Measurements from ENCODE around the gene SYT7.

DNA sequence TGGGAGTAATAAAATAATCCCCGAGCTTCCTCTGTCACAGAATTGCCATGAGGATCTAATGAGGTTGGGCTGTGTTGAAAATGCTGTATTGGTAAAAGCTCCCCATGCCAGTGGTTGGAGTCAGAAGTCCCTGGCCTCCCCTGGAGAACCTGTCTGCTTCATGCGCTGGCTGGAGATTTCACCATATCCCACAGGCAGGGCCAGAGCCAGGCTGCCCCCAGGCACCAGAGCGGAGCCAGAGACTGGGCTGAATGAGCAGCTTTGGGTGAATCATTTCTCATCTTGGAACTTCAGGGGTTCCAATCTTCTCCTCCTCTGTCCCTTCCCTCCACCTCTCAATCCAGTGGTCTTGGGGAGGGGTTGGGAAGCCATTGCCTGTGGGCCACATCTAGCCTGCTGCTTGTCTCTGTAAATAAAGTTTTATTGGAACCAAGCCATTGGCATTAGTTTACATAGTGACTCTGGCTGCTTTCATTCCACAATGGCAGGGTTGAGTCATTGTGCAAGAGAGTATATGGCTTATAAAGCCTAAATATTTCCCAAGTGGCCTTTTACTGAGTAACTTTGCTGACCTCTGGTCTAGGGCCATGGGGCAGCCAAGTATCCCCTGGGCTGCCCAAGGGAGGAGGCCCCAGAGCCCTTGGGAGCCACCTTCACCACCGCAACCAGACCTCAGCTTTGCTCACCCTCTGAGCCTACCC is 37.1 kb downstream of the SYT7 start:
- TF ChIP-seq, protein P1, sequence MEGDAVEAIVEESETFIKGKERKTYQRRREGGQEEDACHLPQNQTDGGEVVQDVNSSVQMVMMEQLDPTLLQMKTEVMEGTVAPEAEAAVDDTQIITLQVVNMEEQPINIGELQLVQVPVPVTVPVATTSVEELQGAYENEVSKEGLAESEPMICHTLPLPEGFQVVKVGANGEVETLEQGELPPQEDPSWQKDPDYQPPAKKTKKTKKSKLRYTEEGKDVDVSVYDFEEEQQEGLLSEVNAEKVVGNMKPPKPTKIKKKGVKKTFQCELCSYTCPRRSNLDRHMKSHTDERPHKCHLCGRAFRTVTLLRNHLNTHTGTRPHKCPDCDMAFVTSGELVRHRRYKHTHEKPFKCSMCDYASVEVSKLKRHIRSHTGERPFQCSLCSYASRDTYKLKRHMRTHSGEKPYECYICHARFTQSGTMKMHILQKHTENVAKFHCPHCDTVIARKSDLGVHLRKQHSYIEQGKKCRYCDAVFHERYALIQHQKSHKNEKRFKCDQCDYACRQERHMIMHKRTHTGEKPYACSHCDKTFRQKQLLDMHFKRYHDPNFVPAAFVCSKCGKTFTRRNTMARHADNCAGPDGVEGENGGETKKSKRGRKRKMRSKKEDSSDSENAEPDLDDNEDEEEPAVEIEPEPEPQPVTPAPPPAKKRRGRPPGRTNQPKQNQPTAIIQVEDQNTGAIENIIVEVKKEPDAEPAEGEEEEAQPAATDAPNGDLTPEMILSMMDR (IDR thresholded peaks at IDR 0.05): no peak
- TF ChIP-seq POLR2AphosphoS5 (IDR thresholded peaks at IDR 0.05): no peak
- no peak for TF ChIP-seq EP300 (IDR thresholded peaks at IDR 0.05)

Data from esophagus muscularis mucosa (tissue), 4 donors.